22Rv1 (cell line): ENCODE measurements around the gene ATP9A.

ENCODE experiments used
- CTCF ChIP-seq: fragments of 450-650 bp; IDR thresholded peaks from 2 replicates; pipeline ENCODE4 v1.5.1; 2017; ENCODE audit warnings: mild to moderate bottlenecking
- ZFX ChIP-seq: fragments of 450-650 bp; IDR thresholded peaks from 2 replicates; pipeline ENCODE4 v1.6.1; 2017; ENCODE audit warnings: antibody characterized with exemption, borderline replicate concordance

DNA sequence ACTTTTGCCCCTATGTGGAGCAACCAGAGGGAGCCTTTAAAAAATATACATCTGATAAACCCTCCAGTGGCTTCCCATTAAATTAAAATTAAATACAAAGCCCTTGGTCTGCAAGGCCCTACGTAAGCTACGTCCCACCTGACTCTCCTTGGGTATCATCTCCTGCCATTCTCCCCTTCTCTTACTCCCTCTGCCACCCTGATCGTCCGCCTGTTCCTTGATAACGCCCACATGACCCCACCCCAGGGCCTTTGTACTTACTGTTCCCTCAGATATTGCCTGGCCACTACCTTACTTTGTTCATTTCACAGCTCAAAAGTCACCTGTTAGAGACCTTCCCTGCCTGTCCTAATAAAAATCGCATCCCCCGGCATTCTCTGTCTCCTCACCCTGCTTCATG is 220.2 kb downstream of the ATP9A start:
- TF ChIP-seq CTCF (no peak), ZFX (no peak)
